CD4-positive, alpha-beta T cell treated with Interleukin-6 for 4 hours (primary cell): Measurements from ENCODE around the gene ATP6V1B1.

Source experiments
- DNase-seq: peaks from one replicate; pipeline ENCODE4 v3.0.0-alpha.2; 2020; ENCODE audit warnings: mixed read lengths

Gene ATP6V1B1

GRCh38 chr2:70902067-70902442, 33.6 kb upstream of the ATP6V1B1 start:
- DNase-seq = no peak

DNA sequence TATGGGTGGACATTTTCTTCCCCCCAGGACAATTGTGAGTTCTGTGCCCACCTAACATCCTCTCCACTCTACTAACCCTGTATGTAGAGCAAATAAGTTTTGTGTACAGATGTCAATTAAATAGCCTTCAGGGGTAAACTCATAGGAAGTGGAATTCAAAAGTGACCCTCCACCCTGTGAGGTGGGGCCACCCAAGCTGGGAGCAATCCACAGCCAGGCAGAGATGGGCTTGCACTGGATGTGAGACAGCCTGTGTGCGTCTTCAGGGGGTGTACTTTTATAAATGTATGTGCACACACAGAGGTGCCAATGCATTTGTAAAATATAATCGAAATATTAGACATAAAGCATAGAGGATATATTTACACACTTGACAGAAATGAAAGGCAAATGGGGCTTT, 33.1 kb upstream of the ATP6V1B1 start:
- DNase-seq = no peak

DNA sequence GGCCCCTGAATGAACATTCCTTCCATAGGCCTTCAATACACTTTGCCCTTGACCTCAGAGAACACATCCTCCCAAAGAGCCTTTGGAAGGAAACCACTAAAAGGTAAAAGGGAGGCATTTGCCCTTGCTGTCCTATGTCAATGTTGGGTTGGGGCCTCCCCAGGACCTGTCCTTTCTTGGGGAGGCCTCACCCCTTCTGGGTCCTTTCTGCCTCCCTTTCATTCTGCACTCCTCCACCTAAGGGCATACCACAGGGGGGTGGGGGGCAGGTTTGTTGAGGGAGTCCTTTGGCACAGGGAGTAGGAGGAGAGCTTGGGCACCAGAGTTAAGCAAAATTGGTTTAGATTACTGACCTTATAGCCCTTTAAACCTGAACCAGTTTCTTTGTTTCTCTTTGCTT, 32.5 kb upstream of the ATP6V1B1 start:
- no peak for DNase-seq

- DNase-seq = no peak
Observed at GRCh38 chr2:70903641-70904340, 31.9 kb upstream of the ATP6V1B1 start.

GRCh38 chr2:70904371-70905216, 31.1 kb upstream of the ATP6V1B1 start:
- DNase-seq = no peak

DNA sequence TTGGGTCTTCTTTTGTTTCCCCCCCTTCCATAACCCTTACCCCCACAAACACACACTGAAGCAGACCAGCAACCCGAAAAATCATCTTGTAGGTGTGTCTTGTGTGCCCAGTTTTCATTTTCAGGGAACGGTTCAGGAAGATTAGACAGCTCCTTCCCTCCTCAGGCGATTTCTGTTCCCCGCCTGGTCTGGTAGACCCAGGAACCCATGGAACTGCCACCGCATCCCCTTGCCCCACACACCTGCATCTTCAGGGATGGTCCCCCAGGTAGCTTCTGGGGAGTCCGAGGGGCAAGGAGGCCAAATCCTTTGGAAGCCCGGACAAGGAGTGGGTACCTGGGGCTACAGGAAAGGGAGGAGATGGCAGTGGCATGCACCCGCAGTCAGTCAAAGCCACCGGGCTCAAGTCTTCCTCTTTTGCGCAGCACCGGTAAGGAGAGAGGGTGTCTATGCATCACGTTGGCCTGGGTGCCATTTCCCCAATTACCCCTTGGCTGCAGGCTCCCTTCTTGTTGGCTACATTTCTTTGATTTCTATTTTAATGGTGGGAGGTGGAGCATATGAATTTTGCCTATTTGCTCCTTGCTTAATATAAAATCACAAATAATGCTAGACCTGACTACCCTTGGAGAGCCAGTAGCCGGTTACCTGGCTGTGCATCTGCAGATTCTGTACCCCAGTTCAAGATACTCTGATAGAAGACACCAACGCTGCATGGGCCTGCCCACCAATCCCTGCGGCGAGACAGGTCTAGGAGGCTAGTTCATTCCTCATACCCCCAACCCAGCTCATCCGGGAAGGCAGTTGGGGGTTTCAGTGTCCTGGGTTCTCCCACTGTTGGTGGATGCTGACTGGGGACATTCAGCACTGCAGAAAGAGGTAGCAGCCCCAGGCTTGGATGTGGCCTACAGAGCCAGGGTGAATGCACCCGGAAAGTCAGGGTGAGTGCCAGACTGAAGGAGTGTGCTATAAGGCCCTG, 30.0 kb upstream of the ATP6V1B1 start:
- no peak for DNase-seq

- DNase-seq = no peak
Observed at GRCh38 chr2:70906439-70907005, 29.2 kb upstream of the ATP6V1B1 start.

DNA sequence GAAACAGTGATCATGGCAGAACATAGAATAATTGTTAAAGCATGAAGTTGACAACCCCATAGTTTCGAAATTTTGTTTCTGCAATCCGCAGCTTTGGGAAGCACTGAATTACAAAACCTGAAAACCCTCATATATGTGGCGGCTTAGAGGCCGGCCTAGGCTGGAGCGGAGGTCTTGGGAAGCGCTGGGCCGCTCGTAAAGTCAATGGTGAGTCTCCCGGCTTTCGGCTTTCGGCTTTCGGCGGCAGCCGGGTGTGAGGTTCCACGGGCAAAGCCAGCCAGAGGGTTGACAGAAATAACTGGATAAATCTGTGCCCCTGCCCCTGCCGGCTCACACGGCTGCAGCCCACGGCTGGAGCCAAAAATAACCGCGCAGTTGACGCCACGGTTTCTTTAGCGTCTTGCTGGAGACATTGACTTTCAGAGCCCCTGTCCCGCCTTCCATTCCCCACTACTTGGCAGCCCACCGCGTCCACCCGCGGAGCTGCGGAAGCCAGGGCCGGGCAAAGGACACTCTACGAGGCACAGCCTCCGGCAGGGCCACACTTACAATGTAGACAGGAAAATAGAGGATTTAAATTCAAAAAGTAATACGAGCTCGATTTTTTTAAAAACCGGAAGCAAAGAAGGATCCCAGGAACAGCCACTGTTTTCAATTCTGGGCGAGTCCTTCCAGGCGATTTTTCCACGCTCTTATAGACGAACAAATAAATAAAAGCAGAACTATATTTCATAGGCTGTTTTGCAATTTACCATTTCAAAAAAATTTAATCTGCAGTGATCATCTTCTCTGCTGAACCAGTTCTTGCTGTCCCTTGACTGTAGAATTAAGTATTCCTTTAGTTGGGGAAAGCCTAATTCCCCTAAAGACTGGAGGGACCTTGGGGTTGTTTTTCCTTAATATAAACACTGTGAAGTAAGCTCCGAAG, 28.3 kb upstream of the ATP6V1B1 start:
- no peak for DNase-seq

- no peak for DNase-seq
Observed at GRCh38 chr2:70916291-70916690, 19.4 kb upstream of the ATP6V1B1 start.

DNA sequence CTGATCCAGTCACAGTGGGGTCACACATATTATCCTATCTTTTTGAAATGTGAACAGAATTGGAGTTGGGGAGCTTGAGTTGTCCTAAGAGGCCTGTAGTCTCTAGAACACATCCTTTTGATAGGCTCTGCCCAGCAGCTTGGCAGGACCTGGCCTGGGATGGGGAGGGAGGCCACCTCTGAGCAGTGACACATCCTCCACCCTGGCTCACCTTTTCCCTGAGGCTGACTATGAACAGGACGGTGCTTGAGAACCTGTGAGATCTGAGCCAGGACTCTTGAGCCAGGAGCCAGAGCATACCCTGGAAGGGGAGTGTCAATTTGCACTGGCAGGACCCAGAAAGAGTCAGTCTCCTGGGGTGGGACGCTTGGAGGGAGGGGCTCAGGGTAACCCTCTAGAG, 17.7 kb upstream of the ATP6V1B1 start:
- DNase-seq = no peak

DNA sequence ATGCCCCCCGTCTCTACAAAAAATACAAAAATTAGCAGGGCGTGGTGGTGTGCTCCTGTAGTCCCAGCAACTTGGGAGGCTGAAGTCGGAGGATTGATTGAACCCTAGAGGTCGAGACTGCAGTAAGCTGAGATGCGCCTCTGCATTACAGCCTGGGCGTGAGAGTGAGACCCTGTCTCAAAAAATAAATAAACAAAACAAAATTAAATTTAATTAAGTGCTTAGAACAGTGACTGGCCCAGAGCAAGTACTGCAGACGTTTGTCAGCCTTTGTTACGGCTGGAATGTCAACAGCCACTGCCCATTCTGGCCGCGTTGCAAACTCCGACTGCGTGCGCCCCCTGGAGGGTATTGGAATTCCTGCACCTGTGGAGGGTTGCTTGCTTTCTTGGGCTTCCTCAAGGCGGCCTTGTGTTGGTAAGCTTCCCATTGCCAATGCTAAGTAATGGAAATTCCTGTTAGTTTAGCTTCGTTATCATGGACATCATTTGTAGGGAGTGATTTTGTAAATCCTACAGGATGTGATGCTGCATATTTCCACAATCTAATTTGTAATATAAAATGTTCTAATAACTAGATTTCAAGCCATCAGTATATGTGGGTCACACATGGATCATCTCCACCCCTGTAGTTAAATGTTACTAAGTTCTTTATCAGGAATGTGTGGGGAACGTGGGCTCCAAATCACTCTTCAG, 15.9 kb upstream of the ATP6V1B1 start:
- peak; percentile 77 for DNase-seq

DNA sequence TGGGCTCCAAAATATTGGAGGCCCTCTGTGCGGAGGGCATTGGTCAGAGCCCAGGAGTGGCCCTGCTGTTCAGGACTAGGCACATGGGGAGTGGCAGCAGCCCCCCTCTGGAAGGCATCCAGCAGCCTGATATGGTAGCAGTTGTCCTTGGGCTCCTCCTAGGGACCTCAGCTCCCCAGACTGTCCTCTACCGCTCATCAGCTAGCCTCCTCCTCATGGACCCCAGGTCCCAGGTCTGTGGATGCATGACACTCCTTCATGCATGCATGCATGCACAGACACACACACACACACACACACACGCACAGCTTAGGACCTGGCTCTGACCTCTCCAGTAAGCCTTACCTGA, 15.4 kb upstream of the ATP6V1B1 start:
- DNase-seq = no peak

- DNase-seq = no peak
Observed at GRCh38 chr2:70921031-70921430, 14.7 kb upstream of the ATP6V1B1 start.

- DNase-seq = no peak
Observed at GRCh38 chr2:70921839-70922234, 13.9 kb upstream of the ATP6V1B1 start.

GRCh38 chr2:70922235-70923234, 13.2 kb upstream of the ATP6V1B1 start:
- no peak for DNase-seq

DNA sequence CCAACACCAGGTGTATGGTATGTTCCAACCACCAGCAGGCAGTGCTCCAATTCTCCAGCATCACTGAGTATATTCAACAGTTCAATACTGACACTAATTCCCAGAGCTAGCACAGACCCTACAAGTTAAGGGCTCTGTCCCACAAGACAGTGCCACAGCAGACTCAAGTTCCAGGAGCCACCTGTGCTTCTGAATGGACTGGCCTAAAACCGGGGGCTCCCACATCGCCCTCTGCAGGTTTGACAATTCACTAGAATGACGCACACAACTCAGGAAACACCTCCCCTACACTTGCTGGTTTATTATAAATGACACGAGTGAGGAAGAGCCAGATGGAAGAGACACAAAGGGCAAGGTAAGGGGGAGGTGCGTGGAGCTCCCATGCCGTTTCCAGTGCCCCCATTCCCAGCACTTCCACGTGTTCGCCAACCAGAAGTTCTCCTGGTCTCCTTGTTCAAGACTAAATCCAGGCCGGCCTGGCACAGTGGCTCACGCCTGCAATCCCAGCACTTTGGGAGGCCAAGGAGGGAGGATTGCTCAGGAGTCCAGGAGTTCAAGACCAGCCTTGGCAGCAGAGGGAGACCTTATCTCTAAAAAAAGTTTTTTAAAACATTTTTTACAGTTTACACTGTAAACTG, 12.2 kb upstream of the ATP6V1B1 start:
- no peak for DNase-seq

- no peak for DNase-seq
Observed at GRCh38 chr2:70926042-70926441, 9.7 kb upstream of the ATP6V1B1 start.

GRCh38 chr2:70927138-70927537, 8.6 kb upstream of the ATP6V1B1 start:
- no peak for DNase-seq

DNA sequence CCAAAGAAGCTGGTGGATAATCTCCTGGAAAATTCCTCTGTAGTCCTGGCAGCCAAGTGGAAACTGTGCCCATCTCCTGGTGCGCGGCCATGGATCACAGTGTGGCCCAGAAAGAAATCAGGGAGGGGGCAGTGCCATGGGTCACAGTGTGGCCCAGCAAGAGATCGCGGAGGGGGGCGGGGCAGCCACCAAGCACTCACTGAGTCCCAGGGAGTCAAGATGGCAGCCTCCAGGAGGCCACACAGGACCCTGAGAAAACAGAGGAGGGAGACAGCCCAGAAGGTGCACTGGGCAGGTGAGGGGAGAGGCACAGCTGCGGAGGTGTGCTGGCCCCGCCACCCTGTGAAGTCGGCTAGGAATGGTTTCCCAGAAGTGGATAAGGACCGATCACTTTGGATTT, 8.1 kb upstream of the ATP6V1B1 start:
- no peak for DNase-seq
